ENCODE results near the gene GSTM1. TPM values are rescaled to one million over a fixed set of nuclear protein-coding genes. Genes with fewer than 3 reads are reported as not detected.

The GSTM1 gene
- total RNA-seq, 4 donors from 2014 or later: 9.4 TPM; not detected in 3

DNA sequence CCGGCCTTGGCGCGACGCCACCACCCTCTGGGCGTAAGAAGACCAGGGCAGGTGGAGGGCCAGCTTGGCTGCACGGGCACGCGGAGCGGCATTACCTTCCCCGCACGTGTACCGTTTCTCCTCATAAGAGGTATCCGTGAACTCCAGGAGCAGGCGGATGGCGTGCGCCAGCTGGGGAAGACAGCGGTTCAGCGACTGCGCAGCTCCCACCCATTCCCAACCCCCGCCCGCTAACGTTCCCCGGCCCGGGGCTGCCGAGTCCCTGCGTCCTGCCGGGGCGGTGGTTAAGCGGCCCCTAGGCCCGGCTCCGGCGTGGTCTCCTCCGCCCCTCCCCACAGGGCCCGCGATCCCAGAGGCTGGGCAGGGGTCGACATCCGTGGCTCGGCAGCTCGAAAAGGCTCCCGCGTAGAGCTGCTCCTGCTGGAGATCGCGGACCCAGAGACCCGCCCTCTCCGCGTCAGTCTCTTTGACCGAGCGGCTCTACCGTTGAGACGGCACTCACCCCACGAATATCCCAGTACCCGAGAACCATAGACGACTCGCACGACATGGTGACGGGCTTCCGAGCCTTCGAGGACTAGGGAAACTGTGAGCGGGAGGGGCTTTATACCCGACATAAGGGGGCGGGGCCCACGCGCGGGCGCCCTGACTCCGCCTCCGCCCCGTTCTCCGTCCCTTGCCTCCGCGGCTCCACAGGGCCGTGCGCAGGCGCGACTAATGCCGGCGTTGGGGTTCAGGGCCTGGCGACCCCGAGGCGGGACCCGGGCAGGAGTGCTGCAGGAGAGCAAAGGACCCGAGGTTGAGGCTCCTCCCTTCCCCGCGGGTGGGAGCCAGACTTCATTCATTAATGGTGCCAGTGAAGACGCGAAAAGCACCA is 52.4 kb downstream of the GSTM1 start:
- peak overlapping the region; percentile 81 to 85 for H3K4me3 ChIP-seq
- peak; percentile 81 to 82 for DNase-seq
- no peaks in the 10 kb centered on the region for H3K9me3 ChIP-seq
- H3K27ac ChIP-seq: peak overlapping the region; percentile 81 to 83
- H3K4me1 ChIP-seq: peaks cover 0 to 4% of the 10 kb centered on the region in 2 donors
- TF ChIP-seq POLR2A (IDR thresholded peaks at IDR 0.05): peak; percentile 82 to 83
- TF ChIP-seq CTCF (IDR thresholded peaks at IDR 0.05): no peak
- intact Hi-C loops (cut with DNase I; ENCODE audit: low total_unique reads): no loop called here
- no peaks in the 10 kb centered on the region for H3K27me3 ChIP-seq
- H3K36me3 ChIP-seq: no peaks in the 10 kb centered on the region

- TF ChIP-seq CTCF (IDR thresholded peaks at IDR 0.05): no peak
- no peak for TF ChIP-seq POLR2A (IDR thresholded peaks at IDR 0.05)
- intact Hi-C loops (cut with DNase I; ENCODE audit: low total_unique reads): no loop called here
- no peak for DNase-seq
- Histone ChIP-seq H3K27ac (peak within 1 kb of the TSS; percentile 81 to 83), H3K27me3 (no peaks in the 10 kb centered on the region), H3K4me3 (peak within 1 kb of the TSS; percentile 81 to 85), H3K9me3 (no peaks in the 10 kb centered on the region), H3K4me1 (peaks cover 0 to 4% of the 10 kb centered on the region in 2 donors), H3K36me3 (no peaks in the 10 kb centered on the region)
These were observed 53.2 kb downstream of the GSTM1 start, which contains the start of gene GSTM3 for GRCh38 chr1:109740615-109741373. Gene GSTM3 (minus strand): TSS chr1:109741038. CDS start chr1:109740287, 751 bp downstream.

Other genes with a start within 250 kb of the GSTM1 start
- 1 to 10 TPM in 3 of 4 donors, under 1 TPM in 1; 0.48 to 5.9 (median 2.3) TPM for gene SYPL2, start 221.3 kb upstream of the GSTM1 start, total RNA-seq
- 1 to 10 TPM; 4.1 to 6.7 (median 4.7) TPM for gene ATXN7L2, start 203.9 kb upstream of the GSTM1 start, total RNA-seq
- 10 to 100 TPM in 1 of 4 donors, 1 to 10 TPM in 3; 1.8 to 11.0 (median 8.4) TPM for gene CYB561D1, start 193.7 kb upstream of the GSTM1 start, total RNA-seq
- gene AMIGO1, start 178.1 kb upstream of the GSTM1 start, total RNA-seq: 10 to 100 TPM in 1 of 4 donors, 1 to 10 TPM in 3; 1.0 to 10.1 (median 3.8) TPM
- under 1 TPM in 1 of 4 donors, not detected in 3; 0.41 TPM for gene GPR61, start 147.9 kb upstream of the GSTM1 start, total RNA-seq
- gene GNAI3, start 139.2 kb upstream of the GSTM1 start, total RNA-seq: 10 to 100 TPM in 1 of 4 donors, 1 to 10 TPM in 3; 2.3 to 20.0 (median 5.8) TPM
- gene GNAT2, start 68.2 kb upstream of the GSTM1 start, total RNA-seq: not detected
- 10 to 100 TPM; 30.9 to 91.2 (median 73.2) TPM for gene AMPD2, start 68.0 kb upstream of the GSTM1 start, total RNA-seq
- 10 to 100 TPM in 3 of 4 donors, 1 to 10 TPM in 1; 7.6 to 43.5 (median 20.7) TPM for gene GSTM4, start 31.7 kb upstream of the GSTM1 start, total RNA-seq
- 100 to 1,000 TPM in 1 of 4 donors, 10 to 100 TPM in 3; 32.1 to 154 (median 72.1) TPM for gene GSTM2, start 19.8 kb upstream of the GSTM1 start, total RNA-seq
- 10 to 100 TPM in 3 of 4 donors, under 1 TPM in 1; 0.51 to 24.8 (median 22.3) TPM for gene GSTM5, start 24.4 kb downstream of the GSTM1 start, total RNA-seq
- gene GSTM3, start 53.2 kb downstream of the GSTM1 start, total RNA-seq: 100 to 1,000 TPM in 1 of 4 donors, 10 to 100 TPM in 3; 39.1 to 104 (median 61.0) TPM
- under 1 TPM in 2 of 4 donors, not detected in 2; 0.26 to 0.29 TPM for gene EPS8L3, start 76.1 kb downstream of the GSTM1 start, total RNA-seq
- 10 to 100 TPM; 19.8 to 48.2 (median 34.2) TPM for gene CSF1, start 223.0 kb downstream of the GSTM1 start, total RNA-seq